BE2C (cell line): ENCODE measurements around the gene OR5H6.

Experiments used
- DNase-seq: peaks from one replicate; pipeline ENCODE4 v3.0.0-alpha.2; 2020
- H3K27me3 ChIP-seq: fragments of 250-450 bp; sonication (Bioruptor Pico); 2 replicates; pipeline ENCODE4 v1.5.1; 2020; ENCODE audit warnings: mild to moderate bottlenecking
- H3K36me3 ChIP-seq: fragments of 250-450 bp; sonication (Bioruptor Pico); 2 replicates; pipeline ENCODE4 v1.5.1; 2020; ENCODE audit warnings: mild to moderate bottlenecking
- H3K4me1 ChIP-seq: fragments of 250-450 bp; sonication (Bioruptor Pico); 2 replicates; pipeline ENCODE4 v1.5.1; 2020
- H3K4me3 ChIP-seq: 2 replicates; pipeline ENCODE4 v1.5.1; 2011; ENCODE audit warnings: low read depth, low read length
- H3K9me3 ChIP-seq: fragments of 250-450 bp; sonication (Bioruptor Pico); 2 replicates; pipeline ENCODE4 v1.5.1; 2020
- TF ChIP-seq, protein P1 (sequence below): IDR thresholded peaks from 2 replicates; pipeline ENCODE4 v1.5.1; 2012; ENCODE audit warnings: mild to moderate bottlenecking, low read depth, low read length

OR5H6 gene

GRCh38 chr3:98272126-98272525 lies 8.1 kb downstream of the OR5H6 start:
- Histone ChIP-seq H3K36me3 (no peaks in the 10 kb centered on the region), H3K9me3 (no peaks in the 10 kb centered on the region), H3K4me1 (no peaks in the 10 kb centered on the region), H3K27me3 (no peaks in the 10 kb centered on the region), H3K4me3 (no peak overlapping the region)
- DNase-seq, result no peak
- TF ChIP-seq, protein P1, sequence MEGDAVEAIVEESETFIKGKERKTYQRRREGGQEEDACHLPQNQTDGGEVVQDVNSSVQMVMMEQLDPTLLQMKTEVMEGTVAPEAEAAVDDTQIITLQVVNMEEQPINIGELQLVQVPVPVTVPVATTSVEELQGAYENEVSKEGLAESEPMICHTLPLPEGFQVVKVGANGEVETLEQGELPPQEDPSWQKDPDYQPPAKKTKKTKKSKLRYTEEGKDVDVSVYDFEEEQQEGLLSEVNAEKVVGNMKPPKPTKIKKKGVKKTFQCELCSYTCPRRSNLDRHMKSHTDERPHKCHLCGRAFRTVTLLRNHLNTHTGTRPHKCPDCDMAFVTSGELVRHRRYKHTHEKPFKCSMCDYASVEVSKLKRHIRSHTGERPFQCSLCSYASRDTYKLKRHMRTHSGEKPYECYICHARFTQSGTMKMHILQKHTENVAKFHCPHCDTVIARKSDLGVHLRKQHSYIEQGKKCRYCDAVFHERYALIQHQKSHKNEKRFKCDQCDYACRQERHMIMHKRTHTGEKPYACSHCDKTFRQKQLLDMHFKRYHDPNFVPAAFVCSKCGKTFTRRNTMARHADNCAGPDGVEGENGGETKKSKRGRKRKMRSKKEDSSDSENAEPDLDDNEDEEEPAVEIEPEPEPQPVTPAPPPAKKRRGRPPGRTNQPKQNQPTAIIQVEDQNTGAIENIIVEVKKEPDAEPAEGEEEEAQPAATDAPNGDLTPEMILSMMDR, result no peak

- H3K4me3 ChIP-seq, result no peak overlapping the region
- no peaks in the 10 kb centered on the region for H3K9me3 ChIP-seq
- H3K36me3 ChIP-seq, result no peaks in the 10 kb centered on the region
- no peaks in the 10 kb centered on the region for H3K27me3 ChIP-seq
- TF ChIP-seq, protein P1, result no peak
- no peaks in the 10 kb centered on the region for H3K4me1 ChIP-seq
- no peak for DNase-seq
Measured at GRCh38 chr3:98274914-98275313, 10.9 kb downstream of the OR5H6 start.

- Histone ChIP-seq H3K9me3 (no peaks in the 10 kb centered on the region), H3K27me3 (no peaks in the 10 kb centered on the region)
- TF ChIP-seq, protein P1, result no peak
Measured at GRCh38 chr3:98282205-98282604, 18.2 kb downstream of the OR5H6 start, which contains the start of gene OR5H2. Gene OR5H2, plus strand, starts transcription at chr3:98282505. Its CDS starts 398 bp downstream, at chr3:98282903.

GRCh38 chr3:98290916-98291315 lies 26.9 kb downstream of the OR5H6 start:
- no peak for DNase-seq
- TF ChIP-seq, protein P1, result no peak
- H3K27me3 ChIP-seq, result no peaks in the 10 kb centered on the region
- H3K36me3 ChIP-seq, result no peaks in the 10 kb centered on the region
- H3K4me1 ChIP-seq, result no peaks in the 10 kb centered on the region
- H3K9me3 ChIP-seq, result no peaks in the 10 kb centered on the region
- no peak overlapping the region for H3K4me3 ChIP-seq

More at GRCh38 chr3:98282205-98282604, 18.2 kb downstream of the OR5H6 start, which contains the start of gene OR5H2:
- Histone ChIP-seq H3K4me3 (no peak within 1 kb of the TSS), H3K4me1 (no peaks in the 10 kb centered on the region), H3K36me3 (no peaks in the 10 kb centered on the region)
- no peak for DNase-seq

DNA sequence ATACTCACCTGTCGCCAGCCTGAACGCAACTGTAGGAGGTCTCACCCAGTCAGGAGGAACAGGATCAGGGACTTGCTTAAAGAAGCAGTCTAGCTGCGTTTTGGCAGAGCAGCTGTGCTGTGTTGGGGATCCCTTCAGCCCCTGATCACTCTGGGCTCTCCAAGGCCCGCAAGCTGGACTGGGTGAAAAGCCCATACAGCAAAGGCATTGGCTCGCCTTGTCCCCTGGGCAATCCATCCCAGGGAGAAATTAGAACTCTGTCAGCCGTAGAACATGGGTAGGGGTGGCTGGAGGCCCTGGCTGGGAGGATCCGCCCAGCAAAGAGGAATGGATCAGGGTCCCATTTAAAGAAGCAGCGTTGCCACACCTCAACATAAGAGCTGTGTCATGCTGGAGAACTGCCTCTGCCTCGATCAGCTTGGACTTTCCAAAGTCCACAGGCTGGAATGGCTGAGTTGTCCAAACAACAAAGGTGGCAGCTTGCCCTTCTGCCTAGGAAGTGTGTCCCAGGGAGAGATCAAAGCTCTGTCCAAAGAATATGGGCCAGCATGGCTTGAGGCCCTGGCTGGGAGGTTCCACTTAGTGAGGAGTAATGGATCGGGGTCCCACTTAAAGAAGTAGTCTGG lies 27.4 kb downstream of the OR5H6 start:
- TF ChIP-seq, protein P1, result no peak
- no peak for DNase-seq
- H3K9me3 ChIP-seq, result no peaks in the 10 kb centered on the region
- no peaks in the 10 kb centered on the region for H3K4me1 ChIP-seq
- H3K36me3 ChIP-seq, result no peaks in the 10 kb centered on the region
- H3K27me3 ChIP-seq, result no peaks in the 10 kb centered on the region
- no peak overlapping the region for H3K4me3 ChIP-seq
